Neural progenitor cell (in vitro differentiated cells): ENCODE results near the gene PPP2R5D.

Experiments
- EZH2 ChIP-seq: fragments of 200-600 bp; sonication (generic); IDR thresholded peaks from 2 replicates; pipeline ENCODE4 v1.6.1; 2017; ENCODE audit warnings: antibody characterized with exemption, mild to moderate bottlenecking, moderate library complexity
- TF ChIP-seq, protein P1 (sequence below): fragments of 200-600 bp; sonication (generic); IDR thresholded peaks from 2 replicates; pipeline ENCODE4 v1.5.1; 2017; ENCODE audit warnings: antibody characterized with exemption, mild to moderate bottlenecking

DNA sequence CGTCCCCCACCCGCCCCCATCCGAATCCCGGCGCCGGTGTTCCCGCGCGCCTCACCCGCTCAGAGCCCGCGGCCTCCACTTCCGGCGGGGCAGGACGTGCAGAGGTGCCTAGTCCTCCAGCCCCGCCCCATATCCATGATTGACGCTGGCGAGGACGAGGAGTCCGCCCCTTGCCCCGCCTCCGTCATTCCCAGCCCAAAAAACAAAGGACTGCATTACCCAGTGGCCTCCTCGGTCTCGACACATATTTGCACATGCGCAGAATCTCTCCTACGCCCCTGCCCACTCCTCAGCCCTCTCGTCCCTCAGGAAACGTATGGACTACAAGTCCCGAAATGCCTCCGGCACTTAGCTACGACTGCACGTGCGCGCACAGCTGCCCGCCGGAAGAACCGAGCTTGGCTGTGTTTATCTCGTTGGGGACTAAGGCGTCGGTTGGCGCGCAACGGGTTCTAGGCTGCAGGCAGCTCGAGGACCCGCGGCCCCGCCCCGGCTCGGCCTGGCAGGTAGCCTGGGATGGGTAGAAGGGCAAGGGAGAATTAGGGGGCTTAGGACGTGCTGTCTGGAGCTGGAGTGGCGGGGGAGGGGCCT is 29.6 kb downstream of the PPP2R5D start, which contains the start of the genes KLHDC3 and MEA1:
- TF ChIP-seq, protein P1, sequence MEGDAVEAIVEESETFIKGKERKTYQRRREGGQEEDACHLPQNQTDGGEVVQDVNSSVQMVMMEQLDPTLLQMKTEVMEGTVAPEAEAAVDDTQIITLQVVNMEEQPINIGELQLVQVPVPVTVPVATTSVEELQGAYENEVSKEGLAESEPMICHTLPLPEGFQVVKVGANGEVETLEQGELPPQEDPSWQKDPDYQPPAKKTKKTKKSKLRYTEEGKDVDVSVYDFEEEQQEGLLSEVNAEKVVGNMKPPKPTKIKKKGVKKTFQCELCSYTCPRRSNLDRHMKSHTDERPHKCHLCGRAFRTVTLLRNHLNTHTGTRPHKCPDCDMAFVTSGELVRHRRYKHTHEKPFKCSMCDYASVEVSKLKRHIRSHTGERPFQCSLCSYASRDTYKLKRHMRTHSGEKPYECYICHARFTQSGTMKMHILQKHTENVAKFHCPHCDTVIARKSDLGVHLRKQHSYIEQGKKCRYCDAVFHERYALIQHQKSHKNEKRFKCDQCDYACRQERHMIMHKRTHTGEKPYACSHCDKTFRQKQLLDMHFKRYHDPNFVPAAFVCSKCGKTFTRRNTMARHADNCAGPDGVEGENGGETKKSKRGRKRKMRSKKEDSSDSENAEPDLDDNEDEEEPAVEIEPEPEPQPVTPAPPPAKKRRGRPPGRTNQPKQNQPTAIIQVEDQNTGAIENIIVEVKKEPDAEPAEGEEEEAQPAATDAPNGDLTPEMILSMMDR, result no peak
- no peak for TF ChIP-seq EZH2
